PC-9 (cell line): ENCODE data around the gene HNRNPA0. TPM values are rescaled to one million over a fixed set of nuclear protein-coding genes. Genes with fewer than 3 reads are reported as not detected.

Experiments used
- BruUV-seq: library from RNA; stranded (reverse); fragments of 400-500 nt; replicated peaks from 2 replicates; lab custom pipeline; 2021; lab: Mats Ljungman, UMichigan
- CTCF ChIA-PET: fragments of 300-600 bp; sonication (Branson Sonifier 250); formaldehyde crosslinking; loops from one replicate; lab custom pipeline; 2022; ENCODE audit warnings: antibody characterized with exemption; lab: Charles Lee
- POLR2A ChIA-PET: fragments of 300-600 bp; sonication (Branson Sonifier 250); formaldehyde crosslinking; loops from one replicate; lab custom pipeline; 2022; ENCODE audit warnings: antibody characterized with exemption; ENCODE audit not compliant: unreplicated experiment; lab: Charles Lee
- DNase-seq, 2 experiments: peaks; one replicate each; pipeline versions ENCODE4 v3.0.0 to v3.0.0-alpha.2; 2015 to 2022; ENCODE audit warnings: mixed read lengths in 1 of 2
- H2AFZ ChIP-seq: fragments of 200-600 bp; sonication (generic); 2 replicates; pipeline ENCODE4 v1.8.1; 2017; ENCODE audit warnings: antibody characterized with exemption
- H3F3A ChIP-seq: fragments of 200-600 bp; sonication (generic); 2 replicates; pipeline ENCODE4 v1.8.1; 2017; ENCODE audit warnings: antibody characterized with exemption, mild to moderate bottlenecking, low read depth; ENCODE audit not compliant: insufficient read depth
- H3K27ac ChIP-seq: fragments of 200-600 bp; sonication (generic); 2 replicates; pipeline ENCODE4 v1.6.1; 2016; ENCODE audit warnings: mixed run types
- H3K27me3 ChIP-seq: fragments of 200-600 bp; sonication (generic); 2 replicates; pipeline ENCODE4 v1.6.1; 2016; ENCODE audit warnings: low read depth, mixed run types; ENCODE audit not compliant: insufficient read depth
- H3K36me3 ChIP-seq: fragments of 200-600 bp; sonication (generic); 2 replicates; pipeline ENCODE4 v1.6.1; 2016; ENCODE audit warnings: low read depth, mixed run types
- H3K4me1 ChIP-seq: fragments of 200-600 bp; sonication (generic); replicated peaks from 2 replicates; pipeline ENCODE4 v1.6.1; 2016; ENCODE audit warnings: mixed run types; ENCODE audit not compliant: insufficient read depth
- H3K4me2 ChIP-seq: fragments of 200-600 bp; sonication (generic); 2 replicates; pipeline ENCODE4 v1.6.1; 2017; ENCODE audit warnings: mixed run types
- H3K4me3 ChIP-seq: fragments of 200-600 bp; sonication (generic); 2 replicates; pipeline ENCODE4 v1.6.1; 2016; ENCODE audit warnings: mixed run types
- H3K79me2 ChIP-seq: fragments of 200-600 bp; sonication (generic); 2 replicates; pipeline ENCODE4 v1.6.1; 2017; ENCODE audit warnings: low read depth, mixed run types
- H3K9me2 ChIP-seq: fragments of 200-600 bp; sonication (generic); 2 replicates; pipeline ENCODE4 v1.8.1; 2017; ENCODE audit warnings: mild to moderate bottlenecking; ENCODE audit not compliant: insufficient read depth
- H3K9me3 ChIP-seq: fragments of 200-600 bp; sonication (generic); 2 replicates; pipeline ENCODE4 v1.8.1; 2016; ENCODE audit warnings: low read depth; ENCODE audit not compliant: insufficient read depth
- H4K20me1 ChIP-seq: fragments of 200-600 bp; sonication (generic); 2 replicates; pipeline ENCODE4 v1.8.1; 2017; ENCODE audit not compliant: insufficient read depth
- EZH2 ChIP-seq: fragments of 200-600 bp; sonication (generic); IDR thresholded peaks from 2 replicates; pipeline ENCODE4 v1.8.0; 2017; ENCODE audit warnings: antibody characterized with exemption, low read depth
- intact Hi-C: fragments of 100-400 bp; cut with micrococcal nuclease; formaldehyde crosslinking; loops from one replicate; pipeline ENCODE4 v1.10.0; 2022; ENCODE audit not compliant: unreplicated experiment
- total RNA-seq: library from RNA; stranded (reverse); gene quantifications from 2 replicates; pipeline ENCODE4 v1.2.3, GENCODE V29; 2021
- TF ChIP-seq, protein P1 (sequence below): fragments of 200-600 bp; sonication (generic); conservative IDR thresholded peaks from 2 replicates; pipeline ENCODE4 v1.6.1; 2017; ENCODE audit warnings: mixed run types, antibody characterized with exemption, mild to moderate bottlenecking, moderate library complexity

Gene HNRNPA0
- total RNA-seq, 1 experiment from 2014 or later: 27.8 TPM

DNA sequence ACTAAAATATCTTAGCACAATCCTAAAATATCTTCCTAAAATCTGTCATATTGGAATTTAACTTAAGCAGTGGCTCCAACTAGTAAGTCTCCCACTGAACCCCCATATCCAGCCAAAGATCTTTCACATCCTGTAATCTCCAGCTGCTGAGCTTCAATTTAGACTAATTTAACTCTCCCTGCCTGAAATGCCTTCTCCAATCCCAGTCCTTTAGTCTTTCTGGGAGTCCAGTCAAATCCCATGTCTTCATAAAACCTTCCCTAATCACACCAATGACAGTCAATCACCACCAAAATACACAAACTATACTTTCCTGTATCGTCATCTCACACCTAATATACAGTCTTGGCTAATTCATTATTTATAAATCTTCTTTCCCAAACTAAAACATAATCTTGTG lies 17.7 kb downstream of the HNRNPA0 start:
- H3K4me3 ChIP-seq: peak overlapping the region; percentile 51; the same call in 1 of the 2 replicates
- H4K20me1 ChIP-seq: no peaks in the 10 kb centered on the region
- no peaks in the 10 kb centered on the region for H3K36me3 ChIP-seq
- H3K4me2 ChIP-seq: peak overlapping the region; percentile 78
- no peaks in the 10 kb centered on the region for H3K79me2 ChIP-seq
- H3K27ac ChIP-seq: no peak overlapping the region; the same call in 1 of the 2 replicates
- H3K9me3 ChIP-seq: peaks cover 13% of the 10 kb centered on the region; the same call in 1 of the 2 replicates
- no peaks in the 10 kb centered on the region for H3K27me3 ChIP-seq
- peaks cover 52% of the 10 kb centered on the region for H3K4me1 ChIP-seq
- intact Hi-C loops: loop anchor here (2.0 to 10.0 kb wide), 3 partner anchors 108 to 932 kb away; no protein-coding TSS in a partner anchor
- DNase-seq: no peak
- no peak for TF ChIP-seq EZH2
- TF ChIP-seq, protein P1, sequence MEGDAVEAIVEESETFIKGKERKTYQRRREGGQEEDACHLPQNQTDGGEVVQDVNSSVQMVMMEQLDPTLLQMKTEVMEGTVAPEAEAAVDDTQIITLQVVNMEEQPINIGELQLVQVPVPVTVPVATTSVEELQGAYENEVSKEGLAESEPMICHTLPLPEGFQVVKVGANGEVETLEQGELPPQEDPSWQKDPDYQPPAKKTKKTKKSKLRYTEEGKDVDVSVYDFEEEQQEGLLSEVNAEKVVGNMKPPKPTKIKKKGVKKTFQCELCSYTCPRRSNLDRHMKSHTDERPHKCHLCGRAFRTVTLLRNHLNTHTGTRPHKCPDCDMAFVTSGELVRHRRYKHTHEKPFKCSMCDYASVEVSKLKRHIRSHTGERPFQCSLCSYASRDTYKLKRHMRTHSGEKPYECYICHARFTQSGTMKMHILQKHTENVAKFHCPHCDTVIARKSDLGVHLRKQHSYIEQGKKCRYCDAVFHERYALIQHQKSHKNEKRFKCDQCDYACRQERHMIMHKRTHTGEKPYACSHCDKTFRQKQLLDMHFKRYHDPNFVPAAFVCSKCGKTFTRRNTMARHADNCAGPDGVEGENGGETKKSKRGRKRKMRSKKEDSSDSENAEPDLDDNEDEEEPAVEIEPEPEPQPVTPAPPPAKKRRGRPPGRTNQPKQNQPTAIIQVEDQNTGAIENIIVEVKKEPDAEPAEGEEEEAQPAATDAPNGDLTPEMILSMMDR: no peak
- no TSS peak for BruUV-seq
- no peaks in the 10 kb centered on the region for H3K9me2 ChIP-seq
- POLR2A ChIA-PET: interaction anchor here (0.5 kb wide), 1 partner anchor 30 kb away, joined by 4 read pairs; no protein-coding TSS in a partner anchor
- CTCF ChIA-PET: interaction anchor here (0.5 to 2.1 kb wide), 2 partner anchors 14 to 76 kb away, joined by 7 read pairs; no protein-coding TSS in a partner anchor
- H3F3A ChIP-seq: peaks cover 24% of the 10 kb centered on the region
- peak overlapping the region; percentile 75; the same call in 1 of the 2 replicates for H2AFZ ChIP-seq

DNA sequence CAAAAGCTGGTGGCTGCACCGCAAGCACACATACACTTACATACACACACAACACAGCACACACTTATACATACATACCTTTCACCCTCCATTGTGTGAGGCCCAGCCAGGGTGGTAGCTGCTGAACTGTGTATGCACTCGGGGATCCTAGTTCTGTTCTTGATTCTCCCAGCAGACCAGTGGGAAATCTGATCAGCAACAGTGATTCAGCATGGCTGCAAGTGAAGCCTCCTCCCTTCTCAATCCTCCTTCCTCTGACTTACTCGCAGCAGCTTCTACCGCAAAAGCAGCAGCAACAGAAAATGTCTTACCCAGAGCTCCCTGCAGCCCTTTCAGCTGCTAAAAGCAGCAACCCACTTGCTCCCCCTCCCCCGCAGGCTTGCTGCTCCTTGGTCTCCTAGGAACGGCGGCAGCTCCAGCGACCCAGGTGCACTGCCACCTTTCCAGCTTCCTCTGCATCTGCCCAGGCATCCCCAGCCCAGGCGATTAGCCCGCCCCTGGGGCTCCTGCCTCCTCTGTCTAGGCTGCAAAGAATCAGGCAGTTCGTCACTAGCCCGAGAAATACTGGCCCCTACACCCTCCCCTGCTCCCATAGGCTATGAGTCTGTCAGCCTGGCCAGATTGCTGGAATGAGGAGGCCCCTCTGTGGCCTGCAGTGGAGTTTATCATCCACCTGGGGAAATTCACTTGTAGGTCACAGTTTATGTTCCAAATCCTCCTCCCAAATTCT lies 18.4 kb downstream of the HNRNPA0 start, which contains the start of gene KLHL3:
KLHL3 (minus strand) TSS at position 535 of the 730 bp plus-strand sequence; CDS start at position 92, 443 bp downstream.
- BruUV-seq: no TSS peak
- Histone ChIP-seq H3K4me3 (peak within 1 kb of the TSS; percentile 51; the same call in 1 of the 2 replicates), H3K27ac (peak within 1 kb of the TSS; percentile 81), H3K36me3 (no peaks in the 10 kb centered on the region), H3K79me2 (no peaks in the 10 kb centered on the region), H2AFZ (peak within 1 kb of the TSS; percentile 75), H3K4me2 (peak within 1 kb of the TSS; percentile 78), H3K9me2 (no peaks in the 10 kb centered on the region), H3K27me3 (no peaks in the 10 kb centered on the region), H3K9me3 (peaks cover 13% of the 10 kb centered on the region; the same call in 1 of the 2 replicates), H4K20me1 (no peaks in the 10 kb centered on the region), H3F3A (peaks cover 24% of the 10 kb centered on the region), H3K4me1 (peaks cover 52% of the 10 kb centered on the region)
- no peak for TF ChIP-seq EZH2
- TF ChIP-seq, protein P1: no peak; the same call in 1 of the 2 replicates
- intact Hi-C loops: loop anchor here (2.0 to 10.0 kb wide), 3 partner anchors 107 to 931 kb away; no protein-coding TSS in a partner anchor
- CTCF ChIA-PET: interaction anchor here (0.5 to 2.1 kb wide), 2 partner anchors 15 to 75 kb away, joined by 7 read pairs; no protein-coding TSS in a partner anchor
- POLR2A ChIA-PET: interaction anchor here (0.6 to 0.8 kb wide), 2 partner anchors 97 to 344 kb away, joined by 3 to 4 read pairs; no protein-coding TSS in a partner anchor
- peak; percentile 48 to 61 for DNase-seq

DNA sequence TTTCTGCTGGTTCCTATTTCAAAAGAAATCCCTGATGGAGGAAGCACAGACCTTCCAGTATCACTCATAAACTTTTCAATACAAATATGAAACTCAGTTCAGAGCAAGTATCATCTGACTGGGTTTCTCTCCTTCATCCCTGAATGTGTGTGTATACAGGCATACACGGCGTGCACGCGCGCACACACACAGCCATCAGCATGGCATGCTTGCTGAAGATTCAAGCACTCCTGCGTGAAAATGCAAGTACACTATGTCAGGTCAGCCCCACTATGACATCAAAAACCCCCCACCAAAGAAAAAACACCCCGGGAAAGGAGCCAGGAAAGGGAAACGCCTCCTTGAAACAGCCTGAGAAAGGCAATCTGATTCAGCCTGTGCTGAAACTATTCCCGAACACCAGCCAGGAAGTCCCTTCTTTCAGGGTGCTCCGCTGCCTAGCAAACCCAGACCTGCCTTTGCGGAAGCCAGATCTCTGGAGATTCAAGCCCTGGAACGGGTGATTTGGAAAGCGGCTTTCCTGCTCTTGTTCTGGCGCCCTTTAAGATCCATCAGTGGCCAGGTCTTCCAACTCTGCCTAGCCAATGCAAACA lies 19.1 kb downstream of the HNRNPA0 start:
- POLR2A ChIA-PET: interaction anchor here (0.6 to 0.8 kb wide), 4 partner anchors 13 to 960 kb away, joined by 3 to 14 read pairs (median 5); no protein-coding TSS in a partner anchor
- no peaks in the 10 kb centered on the region for H3K9me2 ChIP-seq
- peak in 1 of 2 experiments; percentile 22 for DNase-seq
- no TSS peak for BruUV-seq
- H3K9me3 ChIP-seq: peaks cover 13% of the 10 kb centered on the region; the same call in 1 of the 2 replicates
- CTCF ChIA-PET: interaction anchor here (2.1 kb wide), 1 partner anchor 75 kb away, joined by 7 read pairs; no protein-coding TSS in a partner anchor
- peak overlapping the region; percentile 51; the same call in 1 of the 2 replicates for H3K4me3 ChIP-seq
- H3K36me3 ChIP-seq: no peaks in the 10 kb centered on the region
- no peaks in the 10 kb centered on the region for H3K79me2 ChIP-seq
- H2AFZ ChIP-seq: peak overlapping the region; percentile 75
- peak overlapping the region; percentile 78 for H3K4me2 ChIP-seq
- H3K4me1 ChIP-seq: peaks cover 52% of the 10 kb centered on the region
- H4K20me1 ChIP-seq: no peaks in the 10 kb centered on the region
- intact Hi-C loops: loop anchor here (10.0 kb wide), 2 partner anchors 410 to 930 kb away; no protein-coding TSS in a partner anchor
- no peaks in the 10 kb centered on the region for H3K27me3 ChIP-seq
- TF ChIP-seq, protein P1: no peak
- no peak for TF ChIP-seq EZH2
- H3F3A ChIP-seq: peaks cover 24% of the 10 kb centered on the region
- peak overlapping the region; percentile 28; the same call in 1 of the 2 replicates for H3K27ac ChIP-seq
